GM12873 (cell line): ENCODE results near the gene SLC26A1.

Source experiments
- CTCF ChIP-seq: IDR thresholded peaks from 2 replicates; pipeline ENCODE4 v1.5.1; 2012; ENCODE audit warnings: low read depth, mild to moderate bottlenecking, moderate library complexity, low read length, control low read depth; ENCODE audit not compliant: insufficient read depth; ENCODE audit errors: missing control alignments

The SLC26A1 gene

DNA sequence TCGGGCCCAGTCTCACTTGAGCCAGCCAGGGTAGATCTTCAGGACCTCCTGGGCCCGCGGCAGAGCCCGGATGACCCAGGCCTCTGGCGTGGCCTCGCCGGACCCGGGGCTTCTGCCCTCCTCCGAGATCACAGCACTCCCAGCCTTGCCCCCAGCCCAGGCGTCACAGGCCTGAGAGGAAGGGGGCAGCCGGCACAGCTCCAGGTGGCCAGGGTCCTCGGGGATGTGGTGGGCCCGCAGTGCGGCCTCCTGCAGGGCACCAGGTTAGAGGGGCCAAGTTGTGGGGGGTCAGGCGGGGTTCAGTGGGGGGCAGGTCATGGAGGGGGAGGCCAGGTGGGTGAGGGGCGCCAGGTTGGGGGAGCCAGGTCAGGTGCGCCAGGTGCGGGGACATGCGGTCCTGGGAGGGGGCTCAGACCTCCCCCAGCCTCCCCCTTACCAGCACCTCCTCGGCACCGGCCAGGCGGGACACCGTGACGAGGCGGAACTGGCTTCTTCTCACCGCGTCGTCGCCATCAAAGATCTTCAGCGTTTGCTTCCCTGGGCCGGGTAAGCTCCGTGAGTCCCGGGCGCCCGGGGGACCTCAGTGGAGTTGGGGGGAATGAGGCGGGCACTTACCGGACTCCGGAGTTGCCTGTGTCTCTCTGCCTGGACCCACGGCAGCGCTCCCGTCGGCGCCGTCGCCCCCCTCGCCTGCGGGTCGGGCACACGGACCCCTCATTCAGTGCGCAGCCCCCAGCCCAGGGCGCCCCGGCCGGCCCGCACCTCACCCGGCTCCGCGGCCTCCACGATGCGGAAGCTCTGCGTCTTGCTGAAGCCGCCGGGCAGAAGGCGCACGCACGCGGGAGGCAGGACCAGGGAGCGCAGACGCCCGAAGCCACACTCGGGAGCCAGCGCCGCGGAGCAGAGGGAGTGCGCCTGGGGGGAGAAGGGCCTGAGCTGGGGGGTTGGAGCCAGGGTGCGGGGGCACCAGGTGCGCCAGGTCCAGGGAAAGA is 25.8 kb downstream of the SLC26A1 start:
- TF ChIP-seq CTCF: no peak

DNA sequence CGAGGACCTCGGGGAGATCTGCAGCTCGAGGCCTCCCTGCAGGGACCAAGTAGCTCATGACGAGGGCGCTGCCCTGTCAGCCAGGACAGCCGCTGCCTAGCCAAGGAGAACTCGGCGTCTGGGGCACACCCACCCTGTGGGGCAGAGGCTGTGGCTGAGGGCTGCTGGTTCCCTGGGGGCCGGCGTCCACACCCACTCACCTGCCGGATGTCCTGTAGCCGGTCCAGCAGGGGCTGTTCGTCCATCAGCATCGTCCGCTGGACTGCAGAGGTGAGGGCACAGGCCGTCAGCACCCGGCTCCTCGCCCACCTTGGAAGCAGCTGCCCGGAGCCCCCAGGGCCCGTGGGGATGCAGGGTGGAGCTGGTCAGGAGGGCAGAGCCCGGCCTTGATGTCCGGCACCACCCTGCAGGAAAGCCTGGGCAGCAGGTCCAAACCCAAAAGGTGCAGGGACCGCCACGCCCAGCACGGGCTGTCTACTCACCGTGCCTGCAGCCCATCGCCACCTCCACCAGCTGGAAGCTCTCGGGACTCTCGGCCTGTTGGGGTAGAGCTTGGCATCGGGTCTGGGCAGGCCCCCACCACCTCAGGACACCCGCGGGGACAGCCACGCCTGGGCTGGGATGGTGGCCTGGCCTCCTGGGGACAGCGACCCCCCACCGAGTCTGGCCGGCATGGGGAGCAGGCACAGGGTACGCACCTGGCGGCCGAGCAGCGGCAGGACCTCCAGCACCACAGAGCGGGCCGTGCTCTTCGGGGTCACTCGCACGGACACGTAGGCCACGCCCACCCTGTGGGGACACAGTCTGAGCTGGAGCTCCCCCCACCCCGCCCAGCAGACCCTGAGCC is 26.7 kb downstream of the SLC26A1 start:
- TF ChIP-seq CTCF: no peak

GRCh38 chr4:965766-966134 is 27.5 kb downstream of the SLC26A1 start:
- no peak for TF ChIP-seq CTCF

GRCh38 chr4:965048-965765 is 28.0 kb downstream of the SLC26A1 start:
- TF ChIP-seq CTCF: no peak

- TF ChIP-seq CTCF: no peak
Observed at GRCh38 chr4:964346-965025, 28.7 kb downstream of the SLC26A1 start.

DNA sequence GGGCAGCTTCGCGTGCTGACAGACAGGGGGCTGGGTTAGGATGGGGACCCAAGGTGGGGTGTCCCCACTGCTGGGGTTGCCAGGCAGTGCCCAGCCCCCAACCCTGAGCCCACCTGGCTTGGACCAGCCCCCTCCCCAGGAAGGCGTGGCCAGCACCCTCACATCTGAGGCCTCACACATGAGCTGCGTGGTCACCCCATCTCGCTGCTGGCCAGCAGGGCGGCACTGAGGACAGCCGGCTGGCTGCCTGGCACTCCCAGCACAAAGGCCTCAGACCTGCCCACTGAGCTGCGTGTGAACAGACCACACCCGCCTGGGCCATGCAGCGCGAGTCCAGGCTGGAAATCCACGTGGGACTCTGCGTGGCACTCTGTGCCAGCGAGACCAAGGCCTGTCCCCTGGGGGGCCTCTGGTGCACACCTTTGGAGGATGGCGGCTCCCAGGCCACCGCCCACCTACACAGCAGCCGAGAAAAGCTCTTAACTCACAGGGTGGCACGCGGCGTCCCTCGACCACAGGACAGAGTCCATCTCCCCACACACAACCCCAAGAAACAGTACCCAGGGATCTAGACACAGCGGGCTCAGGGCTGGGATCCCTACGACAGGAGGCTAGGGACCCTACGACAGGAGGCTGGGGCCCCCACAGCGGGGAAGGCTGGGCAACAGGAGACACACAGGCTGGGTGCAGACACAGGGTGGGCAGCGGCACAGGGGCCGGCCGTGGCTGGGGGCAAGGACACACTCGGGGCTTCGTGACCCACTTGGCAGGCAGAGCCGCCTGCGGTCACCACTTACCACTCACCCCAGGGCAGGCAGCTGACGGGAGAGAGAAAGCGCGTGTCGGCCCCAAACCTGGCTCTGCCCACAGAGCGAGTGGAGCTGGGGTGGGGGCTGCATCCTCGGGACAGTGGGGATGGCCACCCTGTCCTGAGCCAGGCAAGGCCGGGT is 29.7 kb downstream of the SLC26A1 start:
- TF ChIP-seq CTCF: no peak
